ENCODE measurements around the gene RAB32. TPM values are rescaled to one million over a fixed set of nuclear protein-coding genes. Genes with fewer than 3 reads are reported as not detected.

The RAB32 gene
- total RNA-seq, 4 donors from 2014 or later, result 1.2 to 4.3 (median 3.2) TPM

- DNase-seq, result peak; percentile 16 to 29
- ATAC-seq, result no peak
- H3K9me3 ChIP-seq, result no peaks in the 10 kb centered on the region
- intact Hi-C loops (cut with DNase I; ENCODE audit: low total_unique reads) (no loop called here), in situ Hi-C loops (cut with MboI; ENCODE audit: low sequenced_read_pairs in 4 of 4) (no loop called here)
- H3K4me1 ChIP-seq, result no peaks in the 10 kb centered on the region
- H3K4me3 ChIP-seq, result no peak overlapping the region
- no peak overlapping the region for H3K27ac ChIP-seq
- no peak for TF ChIP-seq POLR2A (IDR thresholded peaks at IDR 0.05)
- TF ChIP-seq, protein P1, sequence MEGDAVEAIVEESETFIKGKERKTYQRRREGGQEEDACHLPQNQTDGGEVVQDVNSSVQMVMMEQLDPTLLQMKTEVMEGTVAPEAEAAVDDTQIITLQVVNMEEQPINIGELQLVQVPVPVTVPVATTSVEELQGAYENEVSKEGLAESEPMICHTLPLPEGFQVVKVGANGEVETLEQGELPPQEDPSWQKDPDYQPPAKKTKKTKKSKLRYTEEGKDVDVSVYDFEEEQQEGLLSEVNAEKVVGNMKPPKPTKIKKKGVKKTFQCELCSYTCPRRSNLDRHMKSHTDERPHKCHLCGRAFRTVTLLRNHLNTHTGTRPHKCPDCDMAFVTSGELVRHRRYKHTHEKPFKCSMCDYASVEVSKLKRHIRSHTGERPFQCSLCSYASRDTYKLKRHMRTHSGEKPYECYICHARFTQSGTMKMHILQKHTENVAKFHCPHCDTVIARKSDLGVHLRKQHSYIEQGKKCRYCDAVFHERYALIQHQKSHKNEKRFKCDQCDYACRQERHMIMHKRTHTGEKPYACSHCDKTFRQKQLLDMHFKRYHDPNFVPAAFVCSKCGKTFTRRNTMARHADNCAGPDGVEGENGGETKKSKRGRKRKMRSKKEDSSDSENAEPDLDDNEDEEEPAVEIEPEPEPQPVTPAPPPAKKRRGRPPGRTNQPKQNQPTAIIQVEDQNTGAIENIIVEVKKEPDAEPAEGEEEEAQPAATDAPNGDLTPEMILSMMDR (IDR thresholded peaks at IDR 0.05 in 4 of 5, conservative IDR thresholded peaks at IDR 0.05 in 1 of 5), result no peak
- no peaks in the 10 kb centered on the region for H3K36me3 ChIP-seq
- no peaks in the 10 kb centered on the region for H3K27me3 ChIP-seq
Observed at GRCh38 chr6:146582857-146583256, 39.2 kb downstream of the RAB32 start.

DNA sequence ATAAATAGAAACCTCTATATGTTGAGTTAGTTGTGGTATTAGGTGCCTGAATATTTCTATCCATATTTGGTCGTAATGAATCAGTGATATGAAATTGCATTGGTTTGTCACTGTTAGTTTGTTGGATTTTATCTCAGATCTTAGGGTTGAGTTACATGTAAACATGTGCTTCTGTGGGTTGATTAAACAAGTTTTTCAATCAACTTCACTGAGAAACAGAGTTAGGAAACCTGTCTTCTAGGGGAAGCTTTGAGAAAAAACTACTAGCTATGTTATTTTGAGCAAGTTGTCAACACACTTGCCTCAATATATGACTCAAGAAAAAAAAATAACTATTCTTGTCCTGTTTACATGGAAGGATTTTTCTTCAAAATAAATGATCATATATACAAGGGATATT is 40.3 kb downstream of the RAB32 start:
- in situ Hi-C loops (cut with MboI; ENCODE audit: low sequenced_read_pairs in 4 of 4) (no loop called here), intact Hi-C loops (cut with DNase I; ENCODE audit: low total_unique reads) (no loop called here)
- no peaks in the 10 kb centered on the region for H3K27me3 ChIP-seq
- TF ChIP-seq, protein P1 (IDR thresholded peaks at IDR 0.05 in 4 of 5, conservative IDR thresholded peaks at IDR 0.05 in 1 of 5), result no peak
- TF ChIP-seq POLR2A (IDR thresholded peaks at IDR 0.05), result no peak
- H3K9me3 ChIP-seq, result no peaks in the 10 kb centered on the region
- no peak overlapping the region for H3K4me3 ChIP-seq
- no peak overlapping the region for H3K27ac ChIP-seq
- H3K4me1 ChIP-seq, result no peaks in the 10 kb centered on the region
- no peaks in the 10 kb centered on the region for H3K36me3 ChIP-seq
- no peak for DNase-seq
- ATAC-seq, result no peak

GRCh38 chr6:146587459-146587858 is 43.8 kb downstream of the RAB32 start:
- DNase-seq (no peak), ATAC-seq (no peak)
- TF ChIP-seq, protein P1 (IDR thresholded peaks at IDR 0.05 in 4 of 5, conservative IDR thresholded peaks at IDR 0.05 in 1 of 5), result no peak
- TF ChIP-seq POLR2A (IDR thresholded peaks at IDR 0.05), result no peak
- no peak overlapping the region for H3K4me3 ChIP-seq
- no peaks in the 10 kb centered on the region for H3K27me3 ChIP-seq
- H3K27ac ChIP-seq, result no peak overlapping the region
- no peaks in the 10 kb centered on the region for H3K4me1 ChIP-seq
- no peaks in the 10 kb centered on the region for H3K9me3 ChIP-seq
- in situ Hi-C loops (cut with MboI; ENCODE audit: low sequenced_read_pairs in 4 of 4), result no loop called here
- no peaks in the 10 kb centered on the region for H3K36me3 ChIP-seq
- intact Hi-C loops (cut with DNase I; ENCODE audit: low total_unique reads), result no loop called here

DNA sequence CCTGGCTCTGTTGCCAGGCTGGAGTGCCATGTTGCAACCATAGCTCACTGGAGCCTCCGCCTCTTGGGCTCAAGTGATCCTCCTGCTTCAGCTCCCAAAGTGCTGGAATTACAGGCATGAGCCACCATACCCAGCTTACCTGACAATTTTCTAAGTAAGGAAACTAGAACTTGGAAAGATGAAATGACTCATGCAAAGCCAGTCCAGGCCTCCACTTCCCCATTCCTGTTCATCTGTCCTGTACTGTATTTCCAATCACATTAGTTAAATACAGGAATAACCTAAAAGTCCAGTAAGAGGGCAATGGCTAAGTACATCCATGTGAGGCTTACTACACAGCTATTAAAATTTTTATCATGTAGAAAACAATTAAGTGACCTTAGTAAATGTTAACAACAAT is 46.9 kb downstream of the RAB32 start:
- H3K27ac ChIP-seq, result no peak overlapping the region
- no peak for DNase-seq
- H3K9me3 ChIP-seq, result no peaks in the 10 kb centered on the region
- ATAC-seq, result no peak
- TF ChIP-seq POLR2A (IDR thresholded peaks at IDR 0.05), result no peak
- no peaks in the 10 kb centered on the region for H3K4me1 ChIP-seq
- H3K36me3 ChIP-seq, result no peaks in the 10 kb centered on the region
- intact Hi-C loops (cut with DNase I; ENCODE audit: low total_unique reads), result no loop called here
- no peaks in the 10 kb centered on the region for H3K27me3 ChIP-seq
- in situ Hi-C loops (cut with MboI; ENCODE audit: low sequenced_read_pairs in 4 of 4), result no loop called here
- no peak overlapping the region for H3K4me3 ChIP-seq

DNA sequence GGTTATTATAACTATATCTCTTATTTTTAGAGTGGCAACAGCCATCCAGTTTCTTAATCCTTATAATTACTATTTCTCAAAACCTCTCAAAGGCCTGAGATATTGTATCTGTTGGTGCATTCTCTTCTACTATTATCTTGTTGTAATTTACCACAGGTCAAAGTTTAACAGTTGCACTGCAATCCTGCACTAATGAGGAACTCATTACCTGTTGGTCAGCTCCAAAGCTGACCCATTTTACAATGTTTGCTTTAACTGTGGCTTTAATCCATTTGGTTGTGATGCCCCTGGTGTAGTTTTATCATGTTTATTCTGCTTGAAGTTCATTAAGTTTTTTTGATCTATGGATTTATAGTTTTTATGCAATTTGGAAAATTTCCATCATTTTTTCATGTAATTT is 48.8 kb downstream of the RAB32 start:
- H3K9me3 ChIP-seq, result no peaks in the 10 kb centered on the region
- TF ChIP-seq, protein P1 (IDR thresholded peaks at IDR 0.05 in 4 of 5, conservative IDR thresholded peaks at IDR 0.05 in 1 of 5), result no peak
- TF ChIP-seq POLR2A (IDR thresholded peaks at IDR 0.05), result no peak
- DNase-seq (no peak), ATAC-seq (no peak)
- no peak overlapping the region for H3K27ac ChIP-seq
- no peaks in the 10 kb centered on the region for H3K27me3 ChIP-seq
- H3K4me3 ChIP-seq, result no peak overlapping the region
- intact Hi-C loops (cut with DNase I; ENCODE audit: low total_unique reads), result no loop called here
- H3K4me1 ChIP-seq, result no peaks in the 10 kb centered on the region
- in situ Hi-C loops (cut with MboI; ENCODE audit: low sequenced_read_pairs in 4 of 4), result no loop called here
- no peaks in the 10 kb centered on the region for H3K36me3 ChIP-seq
